Chondrocyte (in vitro differentiated cells): ENCODE results near the gene PGAP6. TPM values are rescaled to one million over a fixed set of nuclear protein-coding genes. Genes with fewer than 3 reads are reported as not detected.
"Not testable (repeated sequence)": the region's sequence is repeated elsewhere in the genome, so short reads cannot be mapped to it uniquely, and the experiment has no call there.

Source experiments
- DNase-seq: peaks from one replicate; pipeline ENCODE4 v3.0.0; 2021; ENCODE audit warnings: mixed read lengths, low spot score
- H3K27ac Mint-ChIP-seq: one replicate; pipeline ENCODE4 v1.8.0; 2021; ENCODE audit warnings: mild to moderate bottlenecking, moderate library complexity, mixed read lengths; ENCODE audit not compliant: unreplicated experiment
- H3K27me3 Mint-ChIP-seq: 2 replicates; pipeline ENCODE4 v1.8.0; 2021; ENCODE audit warnings: low read depth, mixed read lengths
- H3K36me3 Mint-ChIP-seq: 2 replicates; pipeline ENCODE4 v1.8.0; 2021; ENCODE audit warnings: low read depth, mixed read lengths
- H3K4me1 Mint-ChIP-seq: 2 replicates; pipeline ENCODE4 v1.8.0; 2021; ENCODE audit warnings: low read depth, mild to moderate bottlenecking, mixed read lengths
- H3K4me3 Mint-ChIP-seq: one replicate; pipeline ENCODE4 v1.8.0; 2021; ENCODE audit warnings: mild to moderate bottlenecking, moderate library complexity, mixed read lengths; ENCODE audit not compliant: unreplicated experiment
- H3K9me3 Mint-ChIP-seq: 2 replicates; pipeline ENCODE4 v1.8.0; 2021; ENCODE audit warnings: low read depth, mixed read lengths
- CTCF ChIP-seq: fragments of 200-600 bp; sonication (generic); IDR thresholded peaks from 2 replicates; pipeline ENCODE4 v1.5.0; 2021; ENCODE audit warnings: antibody characterized with exemption, mild to moderate bottlenecking, moderate library complexity
- total RNA-seq: library from RNA; stranded (reverse); gene quantifications from 3 replicates; pipeline ENCODE4 v1.2.1, GENCODE V29; 2021

The PGAP6 gene
- total RNA-seq, 1 donor from 2014 or later: 61.2 TPM

DNA sequence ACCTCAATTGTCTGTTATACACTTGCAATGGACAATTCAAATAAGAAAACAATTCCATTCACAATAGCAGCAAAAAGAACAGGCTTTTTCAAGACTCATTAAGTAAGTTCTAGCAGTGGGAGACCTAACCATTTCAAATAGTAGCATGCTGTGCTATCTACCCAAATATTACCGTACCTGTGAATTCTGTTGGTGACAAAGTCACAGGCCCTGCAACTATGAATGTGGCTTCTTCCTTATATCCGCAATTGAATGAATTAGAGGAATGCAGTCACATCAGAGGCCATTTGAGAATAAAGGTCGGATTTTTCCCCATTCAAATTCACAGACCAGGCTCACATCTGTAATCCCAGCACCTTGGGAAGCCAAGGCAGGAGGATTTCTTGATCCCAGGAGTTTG is 14.4 kb upstream of the PGAP6 start:
- Mint-ChIP-seq H3K4me1 (peaks cover 27% of the 10 kb centered on the region), H3K27me3 (no peaks in the 10 kb centered on the region), H3K36me3 (peaks cover 3% of the 10 kb centered on the region), H3K9me3 (peaks cover 3% of the 10 kb centered on the region), H3K27ac (peak overlapping the region; percentile 97), H3K4me3 (peak overlapping the region; percentile 87)
- DNase-seq: no peak
- TF ChIP-seq CTCF: no peak

DNA sequence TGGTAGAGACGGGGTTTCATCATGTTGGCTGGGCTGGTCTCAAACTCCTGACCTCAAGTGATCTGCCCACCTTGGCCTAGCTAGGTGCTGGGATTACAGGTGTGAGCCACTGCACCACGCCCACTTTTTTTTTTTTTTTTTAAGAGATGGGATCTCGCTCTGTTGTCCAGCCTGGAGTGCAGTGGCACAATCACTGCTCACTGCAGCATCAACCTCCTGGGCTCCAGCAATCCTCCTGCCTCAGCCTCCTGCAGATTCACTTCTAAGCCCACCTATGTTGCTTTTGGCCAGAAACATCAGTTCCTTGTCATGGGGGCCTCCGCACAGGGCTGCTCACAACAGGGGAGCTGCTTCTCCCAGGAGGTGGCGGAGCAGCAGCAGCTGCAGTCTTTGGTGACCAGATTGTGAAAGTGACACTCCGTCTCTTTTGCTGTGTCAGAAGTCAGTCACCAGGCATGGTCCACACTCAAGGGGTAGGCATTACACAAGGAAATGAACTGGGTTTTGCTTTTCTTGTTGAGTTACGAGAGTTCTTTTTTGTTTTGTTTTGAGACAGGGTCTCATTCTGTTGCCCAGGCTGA is 10.8 kb upstream of the PGAP6 start:
- Mint-ChIP-seq H3K4me1 (peaks cover 18% of the 10 kb centered on the region), H3K36me3 (no peaks in the 10 kb centered on the region)

DNA sequence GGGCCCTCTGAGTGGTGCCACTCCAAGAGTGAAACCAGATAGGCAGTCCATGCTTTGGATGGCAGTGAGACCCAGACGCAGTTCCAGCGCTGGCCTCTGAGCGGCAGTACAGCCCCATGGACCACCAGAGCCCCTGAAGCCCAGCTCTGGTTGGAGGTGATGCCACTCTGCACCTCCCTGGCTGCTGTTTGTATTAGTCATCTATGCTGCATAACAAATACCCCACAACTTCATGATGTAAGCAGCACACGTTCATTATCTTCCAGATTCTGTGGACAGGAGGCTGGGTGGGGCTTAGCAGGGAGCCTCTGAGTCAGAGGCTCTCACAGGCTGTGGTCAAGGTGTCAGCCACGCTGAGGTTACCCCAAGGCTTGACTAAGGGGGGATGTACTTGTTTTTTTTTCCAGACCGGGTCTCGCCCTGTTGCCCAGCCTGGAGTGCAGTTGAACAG is 10.1 kb upstream of the PGAP6 start:
- peak; percentile 72 for DNase-seq
- peak; percentile 78 for TF ChIP-seq CTCF
- H3K4me1 Mint-ChIP-seq: peaks cover 19% of the 10 kb centered on the region
- no peaks in the 10 kb centered on the region for H3K36me3 Mint-ChIP-seq
- no peak overlapping the region for H3K4me3 Mint-ChIP-seq
- no peak overlapping the region for H3K27ac Mint-ChIP-seq
- H3K27me3 Mint-ChIP-seq: no peaks in the 10 kb centered on the region
- peaks cover 3% of the 10 kb centered on the region for H3K9me3 Mint-ChIP-seq

More for the DNA sequence above, 10.8 kb upstream of the PGAP6 start:
- Mint-ChIP-seq H3K27ac (no peak overlapping the region), H3K4me3 (no peak overlapping the region), H3K27me3 (no peaks in the 10 kb centered on the region), H3K9me3 (peaks cover 3% of the 10 kb centered on the region)
- DNase-seq: no peak
- TF ChIP-seq CTCF: no peak

GRCh38 chr16:389352-389751 is 7.6 kb upstream of the PGAP6 start:
- no peak overlapping the region for H3K27ac Mint-ChIP-seq
- no peaks in the 10 kb centered on the region for H3K36me3 Mint-ChIP-seq
- no peak overlapping the region for H3K4me3 Mint-ChIP-seq
- DNase-seq: no peak
- no peaks in the 10 kb centered on the region for H3K27me3 Mint-ChIP-seq
- TF ChIP-seq CTCF: no peak
- peaks cover 3% of the 10 kb centered on the region for H3K9me3 Mint-ChIP-seq
- peaks cover 16% of the 10 kb centered on the region for H3K4me1 Mint-ChIP-seq

GRCh38 chr16:387761-388666 is 6.2 kb upstream of the PGAP6 start:
- Mint-ChIP-seq H3K27ac (peak overlapping the region; percentile 71), H3K4me3 (peak overlapping the region; percentile 16), H3K4me1 (peaks cover 23% of the 10 kb centered on the region)
- not testable (repeated sequence) for H3K9me3 Mint-ChIP-seq, DNase-seq, H3K36me3 Mint-ChIP-seq, H3K27me3 Mint-ChIP-seq
